ENCODE results near the gene TOMM7.

The TOMM7 gene

GRCh38 chr7:22810843-22811242 lies 11.8 kb downstream of the TOMM7 start:
- H3K79me2 ChIP-seq (ENCODE audit: control insufficient read depth, low read length) = peaks cover 9% of the 10 kb centered on the region
- H3K27ac ChIP-seq (ENCODE audit: low read depth, low read length) = no peak overlapping the region
- H3K27me3 ChIP-seq (ENCODE audit: control insufficient read depth, low read length) = no peaks in the 10 kb centered on the region
- H3K9me3 ChIP-seq (ENCODE audit: control insufficient read depth, insufficient read depth, low read length) = no peaks in the 10 kb centered on the region
- H4K20me1 ChIP-seq (ENCODE audit: control insufficient read depth, insufficient read depth, low read depth, low read length) = no peaks in the 10 kb centered on the region
- H3K36me3 ChIP-seq (ENCODE audit: control insufficient read depth, low read length) = peaks cover 42% of the 10 kb centered on the region
- TF ChIP-seq EZH2phosphoT487 (IDR thresholded peaks at IDR 0.05; ENCODE audit: borderline replicate concordance, low read length) = no peak
- TF ChIP-seq, protein P1, sequence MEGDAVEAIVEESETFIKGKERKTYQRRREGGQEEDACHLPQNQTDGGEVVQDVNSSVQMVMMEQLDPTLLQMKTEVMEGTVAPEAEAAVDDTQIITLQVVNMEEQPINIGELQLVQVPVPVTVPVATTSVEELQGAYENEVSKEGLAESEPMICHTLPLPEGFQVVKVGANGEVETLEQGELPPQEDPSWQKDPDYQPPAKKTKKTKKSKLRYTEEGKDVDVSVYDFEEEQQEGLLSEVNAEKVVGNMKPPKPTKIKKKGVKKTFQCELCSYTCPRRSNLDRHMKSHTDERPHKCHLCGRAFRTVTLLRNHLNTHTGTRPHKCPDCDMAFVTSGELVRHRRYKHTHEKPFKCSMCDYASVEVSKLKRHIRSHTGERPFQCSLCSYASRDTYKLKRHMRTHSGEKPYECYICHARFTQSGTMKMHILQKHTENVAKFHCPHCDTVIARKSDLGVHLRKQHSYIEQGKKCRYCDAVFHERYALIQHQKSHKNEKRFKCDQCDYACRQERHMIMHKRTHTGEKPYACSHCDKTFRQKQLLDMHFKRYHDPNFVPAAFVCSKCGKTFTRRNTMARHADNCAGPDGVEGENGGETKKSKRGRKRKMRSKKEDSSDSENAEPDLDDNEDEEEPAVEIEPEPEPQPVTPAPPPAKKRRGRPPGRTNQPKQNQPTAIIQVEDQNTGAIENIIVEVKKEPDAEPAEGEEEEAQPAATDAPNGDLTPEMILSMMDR (IDR thresholded peaks at IDR 0.05; ENCODE audit: low read depth, low read length, poor library complexity, severe bottlenecking) = no peak
- H3F3A ChIP-seq (ENCODE audit: control insufficient read depth, insufficient read depth) = peaks cover 2% of the 10 kb centered on the region; the same call in 1 of the 2 replicates
- H3K4me3 ChIP-seq (ENCODE audit: low read length) = no peak overlapping the region
- H3K4me2 ChIP-seq (ENCODE audit: low read length) = no peak overlapping the region
- no peaks in the 10 kb centered on the region for H3K4me1 ChIP-seq (ENCODE audit: control insufficient read depth, low read length)
- no peaks in the 10 kb centered on the region for H3K9me2 ChIP-seq (replicated peaks; ENCODE audit: control insufficient read depth, low read length)

DNA sequence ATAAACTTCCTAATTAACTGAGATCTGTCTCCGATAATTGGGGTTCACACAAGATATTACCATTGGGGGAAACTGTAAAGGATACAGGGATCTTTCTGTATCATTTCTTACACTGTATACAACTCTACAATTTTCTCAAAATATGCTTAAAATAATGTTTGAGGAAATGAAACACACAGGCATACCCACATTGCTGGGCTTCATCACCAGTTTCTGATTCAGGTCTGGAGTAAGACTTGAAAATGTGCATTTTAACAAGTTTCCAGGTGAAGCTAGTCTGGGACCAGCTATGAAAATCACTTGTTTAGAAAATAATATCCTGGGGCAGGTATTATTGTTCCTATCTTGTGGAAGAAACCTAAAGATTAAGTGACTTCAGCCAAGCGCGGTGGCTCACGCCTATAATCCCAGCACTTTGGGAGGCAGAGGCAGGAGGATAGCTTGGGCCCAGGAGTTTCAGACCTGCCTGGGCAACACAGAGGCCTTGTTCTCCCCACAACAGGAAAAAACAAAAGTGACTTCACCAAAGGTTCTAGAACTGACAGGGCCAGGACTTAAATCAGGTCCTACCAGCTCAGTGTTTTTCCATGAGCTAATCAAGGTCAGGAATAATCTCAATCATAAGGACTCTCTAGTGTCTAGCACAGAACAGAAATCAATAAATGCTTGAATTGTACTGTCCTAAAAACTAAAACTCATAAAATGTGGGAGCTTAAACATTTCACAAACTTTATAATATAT lies 12.6 kb downstream of the TOMM7 start:
- H3K4me3 ChIP-seq (ENCODE audit: low read length) = no peak overlapping the region
- no peaks in the 10 kb centered on the region for H3K9me2 ChIP-seq (replicated peaks; ENCODE audit: control insufficient read depth, low read length)
- TF ChIP-seq, protein P1 (IDR thresholded peaks at IDR 0.05; ENCODE audit: low read depth, low read length, poor library complexity, severe bottlenecking) = no peak
- no peak for TF ChIP-seq EZH2phosphoT487 (IDR thresholded peaks at IDR 0.05; ENCODE audit: borderline replicate concordance, low read length)
- no peaks in the 10 kb centered on the region for H3K9me3 ChIP-seq (ENCODE audit: control insufficient read depth, insufficient read depth, low read length)
- H3K36me3 ChIP-seq (ENCODE audit: control insufficient read depth, low read length) = peaks cover 34% of the 10 kb centered on the region
- H4K20me1 ChIP-seq (ENCODE audit: control insufficient read depth, insufficient read depth, low read depth, low read length) = no peaks in the 10 kb centered on the region
- peaks cover 3% of the 10 kb centered on the region for H3K79me2 ChIP-seq (ENCODE audit: control insufficient read depth, low read length)
- H3K4me2 ChIP-seq (ENCODE audit: low read length) = no peak overlapping the region
- H3F3A ChIP-seq (ENCODE audit: control insufficient read depth, insufficient read depth) = peaks cover 5% of the 10 kb centered on the region; the same call in 1 of the 2 replicates
- no peaks in the 10 kb centered on the region for H3K4me1 ChIP-seq (ENCODE audit: control insufficient read depth, low read length)
- no peaks in the 10 kb centered on the region for H3K27me3 ChIP-seq (ENCODE audit: control insufficient read depth, low read length)
- no peak overlapping the region for H3K27ac ChIP-seq (ENCODE audit: low read depth, low read length)

GRCh38 chr7:22808140-22808539 lies 14.5 kb downstream of the TOMM7 start:
- Histone ChIP-seq H3K4me2 (ENCODE audit: low read length) (no peak overlapping the region), H4K20me1 (ENCODE audit: control insufficient read depth, insufficient read depth, low read depth, low read length) (no peaks in the 10 kb centered on the region), H3K4me3 (ENCODE audit: low read length) (no peak overlapping the region), H3K4me1 (ENCODE audit: control insufficient read depth, low read length) (no peaks in the 10 kb centered on the region), H3K27me3 (ENCODE audit: control insufficient read depth, low read length) (no peaks in the 10 kb centered on the region), H3K9me3 (ENCODE audit: control insufficient read depth, insufficient read depth, low read length) (no peaks in the 10 kb centered on the region), H3K79me2 (ENCODE audit: control insufficient read depth, low read length) (no peaks in the 10 kb centered on the region), H3K9me2 (replicated peaks; ENCODE audit: control insufficient read depth, low read length) (no peaks in the 10 kb centered on the region), H3F3A (ENCODE audit: control insufficient read depth, insufficient read depth) (peaks cover 5% of the 10 kb centered on the region; the same call in 1 of the 2 replicates), H3K36me3 (ENCODE audit: control insufficient read depth, low read length) (peaks cover 19% of the 10 kb centered on the region), H3K27ac (ENCODE audit: low read depth, low read length) (no peak overlapping the region)
- TF ChIP-seq, protein P1 (IDR thresholded peaks at IDR 0.05; ENCODE audit: low read depth, low read length, poor library complexity, severe bottlenecking) = no peak
- no peak for TF ChIP-seq EZH2phosphoT487 (IDR thresholded peaks at IDR 0.05; ENCODE audit: borderline replicate concordance, low read length)

Data from DOHH2 (cell line).